Activated T-helper 1 cell treated with anti-CD3 and anti-CD28 coated beads, Interleukin-2, amount 50 U/mL, for 16 hours (primary cell): Measurements from ENCODE around the gene SLC26A11.
"Not testable (repeated sequence)": the region's sequence is repeated elsewhere in the genome, so short reads cannot be mapped to it uniquely, and the experiment has no call there.

Experiments
- DNase-seq, 2 donors: peaks; one replicate each; pipeline ENCODE4 v3.0.0-alpha.2; 2020; ENCODE audit warnings: low read depth in 1 of 2, low spot score in 1 of 2

Gene SLC26A11

DNA sequence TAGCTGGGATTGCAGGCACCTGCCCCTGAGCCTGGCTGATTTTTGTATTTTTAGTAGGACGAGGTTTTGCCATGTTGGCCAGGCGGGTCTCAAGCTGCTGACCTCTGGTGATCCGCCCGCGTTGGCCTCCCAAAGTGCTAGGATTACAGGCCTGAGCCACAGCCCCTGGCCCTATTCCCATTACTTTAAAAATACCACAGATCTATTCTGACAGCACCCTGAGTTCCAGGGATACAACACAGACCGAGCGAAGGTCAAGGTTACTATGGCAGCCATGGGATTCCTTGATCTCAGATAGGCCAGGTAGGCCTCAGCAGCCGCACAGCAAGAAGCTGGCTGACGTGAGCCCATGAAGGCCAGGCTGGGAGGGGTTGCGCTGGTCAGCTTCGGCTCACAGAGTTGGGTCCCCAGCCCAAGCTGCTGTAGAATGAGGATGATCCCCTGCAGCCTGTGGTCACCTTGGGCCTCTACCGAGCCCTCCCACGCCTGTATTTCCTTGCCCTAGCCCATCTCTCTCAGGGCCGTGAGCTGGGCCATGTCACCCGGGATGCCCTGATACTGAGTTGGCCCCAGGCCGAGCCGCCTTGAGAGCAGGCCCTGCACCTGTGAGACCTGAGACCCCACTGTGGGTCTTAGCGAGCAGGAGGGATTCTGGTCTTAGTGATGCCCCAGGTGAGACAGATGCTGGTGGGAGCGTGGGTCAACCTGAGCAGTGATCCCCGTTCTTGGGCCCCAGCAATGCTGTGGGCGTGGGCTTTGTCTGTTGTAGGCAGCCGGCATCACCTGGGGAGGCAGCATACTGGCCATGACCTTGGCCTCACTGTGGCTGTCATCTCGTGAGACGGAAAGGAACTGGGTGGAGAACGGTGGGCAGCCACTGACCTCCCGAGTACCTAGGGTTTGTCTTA is 23.6 kb downstream of the SLC26A11 start:
- DNase-seq: no peak

- not testable (repeated sequence) for DNase-seq
Measured at GRCh38 chr17:80244448-80244847, 24.2 kb downstream of the SLC26A11 start.

GRCh38 chr17:80244871-80245509 is 24.8 kb downstream of the SLC26A11 start:
- DNase-seq: no peak

DNA sequence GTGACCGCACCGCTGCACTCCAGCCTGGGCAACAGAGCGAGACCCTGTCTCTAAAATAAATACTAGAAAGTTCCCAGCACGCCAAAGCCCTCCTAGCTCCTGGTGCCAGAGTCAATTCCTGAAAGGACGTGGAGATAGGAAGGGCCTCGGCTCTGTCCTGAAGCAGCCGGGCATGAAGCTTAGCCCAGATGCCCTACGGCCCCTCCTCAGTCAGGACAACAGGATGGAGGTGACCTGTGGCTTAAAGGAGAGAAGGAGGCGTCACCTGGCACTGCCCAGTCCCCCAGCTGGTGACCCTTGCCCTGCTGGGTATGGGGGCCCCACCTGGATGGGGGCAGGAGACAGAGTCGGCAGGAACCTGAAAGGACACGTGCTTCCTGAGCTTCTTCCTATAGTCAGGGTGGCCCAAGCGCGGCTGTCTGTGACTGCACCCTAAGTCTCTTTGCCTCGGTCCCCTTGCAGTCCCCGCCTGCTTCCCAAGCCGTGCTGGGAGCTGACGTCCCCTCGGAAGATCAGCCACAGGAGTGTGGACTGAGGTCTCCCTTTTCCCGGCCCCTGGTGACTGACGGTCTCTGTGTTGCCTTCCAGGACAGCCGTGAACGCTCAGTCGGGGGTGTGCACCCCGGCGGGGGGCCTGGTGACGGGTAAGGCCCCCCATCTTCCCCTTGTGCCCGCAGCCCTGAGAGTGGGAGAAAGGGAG is 25.5 kb downstream of the SLC26A11 start:
- no peak for DNase-seq

- DNase-seq: no peak
Measured at GRCh38 chr17:80246266-80246681, 26.0 kb downstream of the SLC26A11 start.

DNA sequence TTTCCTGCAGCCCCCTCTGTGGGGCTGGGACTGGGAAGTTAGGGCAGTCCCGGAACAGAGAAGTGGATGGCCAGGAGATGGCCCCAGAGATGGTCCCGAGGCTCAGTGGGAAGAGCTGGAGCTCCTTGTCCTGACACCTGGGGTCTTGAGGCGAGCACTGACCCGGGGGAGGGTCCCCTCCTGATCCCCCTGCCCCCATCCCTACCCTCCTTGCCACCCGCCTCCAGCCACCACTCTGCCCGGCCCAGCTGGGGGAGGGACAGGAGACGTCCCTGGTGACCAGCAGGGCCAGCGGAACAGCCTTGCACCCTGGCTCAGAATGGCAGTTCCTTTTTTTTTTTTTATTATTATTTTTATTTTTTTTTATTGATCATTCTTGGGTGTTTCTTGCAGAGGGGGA is 26.5 kb downstream of the SLC26A11 start:
- DNase-seq: no peak

DNA sequence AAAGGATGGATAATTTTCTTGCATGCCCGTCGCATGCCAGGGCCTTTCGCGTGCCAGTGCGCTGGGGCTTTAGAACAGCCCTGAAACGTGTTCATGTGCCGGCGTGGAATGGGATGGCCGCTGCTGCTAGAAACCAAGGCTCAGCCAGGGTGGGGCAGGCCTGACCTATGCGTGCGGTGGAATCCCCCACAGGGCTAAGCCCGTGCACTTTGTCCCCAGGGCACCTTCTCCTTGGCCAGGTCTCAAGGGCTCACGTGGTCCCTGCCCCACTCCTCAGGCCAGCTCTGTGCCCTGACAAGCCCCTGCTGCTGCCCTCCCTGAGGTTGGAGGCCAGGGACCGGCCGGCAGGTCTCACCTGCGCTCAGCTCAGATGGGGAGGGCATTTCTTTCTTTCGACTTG is 27.3 kb downstream of the SLC26A11 start:
- no peak for DNase-seq

GRCh38 chr17:80248001-80248893 is 28.0 kb downstream of the SLC26A11 start:
- DNase-seq: no peak

GRCh38 chr17:80248894-80249710 is 28.9 kb downstream of the SLC26A11 start:
- no peak for DNase-seq

DNA sequence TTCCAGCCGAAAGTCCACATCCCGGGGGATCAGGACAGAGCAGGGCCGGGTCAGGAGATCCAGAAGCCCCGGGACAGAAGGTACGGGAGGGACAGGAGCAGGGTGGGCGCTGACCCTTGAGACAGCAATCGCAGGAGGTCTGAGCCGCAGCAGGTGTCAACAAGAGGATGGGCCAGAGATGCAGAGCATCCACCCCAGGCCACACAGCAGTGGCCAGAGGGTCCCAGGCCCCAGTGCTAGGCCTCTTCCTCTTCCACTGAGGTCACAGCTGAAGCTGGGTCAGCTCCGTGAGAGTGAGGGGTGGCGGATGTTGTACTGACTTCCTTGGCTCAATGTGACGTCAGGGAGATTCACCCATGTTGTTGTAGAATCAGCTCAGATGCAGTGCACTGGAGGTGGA is 31.7 kb downstream of the SLC26A11 start:
- DNase-seq: no peak

- peak; percentile 71 to 87 for DNase-seq
Measured at GRCh38 chr17:80252871-80253270, 32.6 kb downstream of the SLC26A11 start.

GRCh38 chr17:80253631-80254395 is 33.6 kb downstream of the SLC26A11 start:
- DNase-seq: no peak

DNA sequence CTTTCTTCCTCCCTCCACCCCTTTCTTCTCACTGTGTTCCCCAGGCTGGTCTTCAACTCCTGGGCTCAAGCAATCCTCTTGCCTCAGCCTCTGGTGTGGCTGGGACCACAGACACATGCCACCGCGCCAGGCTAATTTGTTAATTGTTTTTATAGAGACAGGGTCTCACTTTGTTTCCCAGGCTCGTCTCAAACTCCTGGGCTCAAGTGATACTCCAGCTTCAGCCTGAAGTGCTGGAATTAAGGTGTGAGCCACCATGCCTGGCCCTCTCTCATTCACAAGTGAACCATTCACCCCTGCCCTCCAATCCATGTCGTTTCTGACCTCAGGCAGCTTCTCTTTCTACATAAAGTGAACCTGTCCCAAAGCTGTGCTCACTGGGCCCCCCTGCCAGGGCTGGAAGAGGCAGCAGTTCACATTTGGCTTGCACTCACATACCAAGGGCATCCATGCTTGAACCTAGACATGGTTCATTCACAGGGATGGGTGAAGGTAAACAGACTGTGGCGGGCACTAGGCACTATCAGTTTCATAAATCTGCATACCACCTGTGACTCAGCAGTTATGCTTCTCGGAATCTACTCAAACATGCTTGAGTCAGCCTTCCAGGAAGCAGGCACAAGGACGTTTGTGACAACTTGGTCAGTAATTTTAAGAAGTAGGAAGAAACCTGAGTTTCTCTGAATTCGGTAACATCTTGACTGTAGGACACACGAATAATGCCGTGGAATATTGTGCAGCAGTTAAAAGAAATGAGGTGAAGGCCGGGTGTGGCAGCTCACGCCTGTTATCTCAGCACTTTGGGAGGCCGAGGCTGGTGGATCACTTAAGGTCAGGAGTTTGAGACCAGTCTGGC is 34.4 kb downstream of the SLC26A11 start:
- DNase-seq: peak in 1 of 2 donors; percentile 53

DNA sequence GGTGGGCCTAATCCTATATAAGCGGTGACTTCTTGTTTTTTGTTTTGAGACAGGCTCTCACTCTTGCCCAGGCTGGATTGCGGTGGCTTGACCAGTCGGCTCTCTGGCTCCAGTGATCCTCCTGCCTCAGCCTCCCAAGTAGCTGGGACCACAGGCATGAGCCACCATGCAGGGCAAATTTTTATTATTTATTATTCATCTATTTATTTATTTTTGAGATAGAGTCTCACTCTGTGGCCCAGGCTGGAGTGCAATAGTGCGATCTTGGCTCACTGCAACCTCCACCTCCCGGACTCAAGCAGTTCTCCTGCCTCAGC is 35.8 kb downstream of the SLC26A11 start:
- DNase-seq: no peak

- no peak for DNase-seq
Measured at GRCh38 chr17:80257716-80258213, 37.5 kb downstream of the SLC26A11 start.

DNA sequence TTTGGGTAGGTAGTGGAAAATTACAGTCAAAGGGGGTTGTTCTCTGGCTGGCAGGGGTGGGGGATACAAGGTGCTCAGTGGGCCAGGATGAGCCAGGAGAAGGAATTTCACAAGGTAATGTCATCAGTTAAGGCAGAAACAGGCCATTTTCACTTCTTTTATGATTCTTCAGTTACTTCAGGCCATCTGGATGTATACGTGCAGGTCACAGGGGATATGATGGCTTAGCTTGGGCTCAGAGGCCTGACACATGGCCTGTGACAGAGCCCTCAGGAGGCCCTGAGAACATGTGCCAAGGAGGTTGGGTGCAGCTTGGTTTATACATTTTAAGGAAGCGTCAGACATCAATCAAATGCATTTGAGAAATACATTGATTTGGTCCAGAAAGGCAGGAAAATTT is 38.1 kb downstream of the SLC26A11 start:
- not testable (repeated sequence) for DNase-seq

DNA sequence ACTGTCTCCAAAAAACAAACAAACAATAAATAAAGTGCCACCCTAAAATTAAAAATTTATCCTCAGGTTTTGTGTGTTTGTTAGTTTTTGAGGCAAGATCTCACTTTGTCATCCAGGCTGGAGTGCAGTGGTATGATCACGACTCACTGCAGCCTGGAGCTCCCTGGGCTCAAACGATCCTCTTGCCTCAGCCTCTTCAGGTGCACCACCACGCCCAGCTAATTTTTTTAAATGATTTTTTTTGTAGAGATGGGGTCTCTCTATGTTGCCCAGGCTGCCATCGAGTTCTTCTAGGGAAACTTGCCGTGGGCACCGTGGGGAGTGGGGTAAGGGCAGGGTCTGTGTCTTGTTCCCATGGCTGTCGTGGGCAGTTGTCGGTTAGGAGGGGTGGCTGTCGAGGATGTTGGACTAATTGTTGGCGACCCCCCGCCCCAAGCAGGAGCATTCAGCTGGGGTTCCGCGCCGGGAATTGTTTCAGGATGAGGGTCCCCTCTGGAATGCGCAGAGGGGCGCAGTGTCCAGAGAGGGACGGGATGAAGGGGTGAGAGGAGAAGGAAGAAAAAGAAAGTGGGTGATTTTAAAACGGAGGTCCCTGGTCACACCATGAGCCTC is 39.3 kb downstream of the SLC26A11 start:
- DNase-seq: no peak

GRCh38 chr17:80260069-80260535 is 39.9 kb downstream of the SLC26A11 start:
- DNase-seq: peak; percentile 41 to 81
